GM18858 (cell line): ENCODE results near the gene SMARCD2.
A peak's percentile ranks its signal among the peaks of the same experiment; 100 is the strongest.
"Not testable (repeated sequence)": the region's sequence is repeated elsewhere in the genome, so short reads cannot be mapped to it uniquely, and the experiment has no call there.

Source experiments
- ATAC-seq: cut with Tn5 transposase; IDR thresholded peaks from one replicate; pipeline ENCODE4 v1.9.1; 2021; ENCODE audit not compliant: unreplicated experiment

Gene SMARCD2

DNA sequence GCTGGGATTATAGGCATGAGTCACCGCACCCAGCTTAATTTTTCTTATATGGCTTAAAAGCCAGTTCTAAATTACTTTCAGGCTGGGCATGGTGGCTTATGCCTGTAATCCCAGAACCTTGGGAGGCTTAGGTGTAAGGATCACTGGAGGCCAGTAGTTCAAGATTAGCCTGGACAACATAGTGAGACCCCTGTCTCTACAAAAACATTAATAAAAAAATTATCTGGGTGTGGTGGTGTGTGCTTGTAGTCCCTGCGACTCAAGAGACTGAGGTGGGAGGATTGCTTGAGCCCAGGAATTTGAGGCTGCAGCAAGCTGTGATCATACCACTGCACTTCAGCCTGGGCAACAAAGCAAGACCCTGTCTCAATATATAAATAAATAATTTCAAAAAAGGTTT is 10.8 kb upstream of the SMARCD2 start:
- ATAC-seq, result no peak

DNA sequence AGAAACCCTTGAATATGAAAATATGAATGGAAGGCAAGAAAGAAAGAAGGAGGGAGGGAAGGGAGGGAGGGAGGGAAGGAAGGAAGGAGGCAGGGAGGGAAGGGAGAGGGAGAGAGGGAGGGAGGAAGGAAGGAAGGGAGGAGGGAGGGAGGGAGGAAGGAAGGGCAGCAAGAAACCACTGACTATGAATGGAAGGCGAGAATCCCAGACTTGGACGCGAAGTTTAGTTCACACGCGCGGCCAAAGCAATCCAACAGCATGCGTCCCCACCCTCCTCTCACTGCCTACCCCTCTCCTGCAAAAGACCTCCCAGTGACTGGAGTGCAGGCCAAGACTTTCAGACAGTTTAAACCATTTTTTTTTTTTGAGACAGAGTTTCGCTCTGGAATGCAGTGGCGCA is 7.9 kb upstream of the SMARCD2 start:
- ATAC-seq, result no peak

DNA sequence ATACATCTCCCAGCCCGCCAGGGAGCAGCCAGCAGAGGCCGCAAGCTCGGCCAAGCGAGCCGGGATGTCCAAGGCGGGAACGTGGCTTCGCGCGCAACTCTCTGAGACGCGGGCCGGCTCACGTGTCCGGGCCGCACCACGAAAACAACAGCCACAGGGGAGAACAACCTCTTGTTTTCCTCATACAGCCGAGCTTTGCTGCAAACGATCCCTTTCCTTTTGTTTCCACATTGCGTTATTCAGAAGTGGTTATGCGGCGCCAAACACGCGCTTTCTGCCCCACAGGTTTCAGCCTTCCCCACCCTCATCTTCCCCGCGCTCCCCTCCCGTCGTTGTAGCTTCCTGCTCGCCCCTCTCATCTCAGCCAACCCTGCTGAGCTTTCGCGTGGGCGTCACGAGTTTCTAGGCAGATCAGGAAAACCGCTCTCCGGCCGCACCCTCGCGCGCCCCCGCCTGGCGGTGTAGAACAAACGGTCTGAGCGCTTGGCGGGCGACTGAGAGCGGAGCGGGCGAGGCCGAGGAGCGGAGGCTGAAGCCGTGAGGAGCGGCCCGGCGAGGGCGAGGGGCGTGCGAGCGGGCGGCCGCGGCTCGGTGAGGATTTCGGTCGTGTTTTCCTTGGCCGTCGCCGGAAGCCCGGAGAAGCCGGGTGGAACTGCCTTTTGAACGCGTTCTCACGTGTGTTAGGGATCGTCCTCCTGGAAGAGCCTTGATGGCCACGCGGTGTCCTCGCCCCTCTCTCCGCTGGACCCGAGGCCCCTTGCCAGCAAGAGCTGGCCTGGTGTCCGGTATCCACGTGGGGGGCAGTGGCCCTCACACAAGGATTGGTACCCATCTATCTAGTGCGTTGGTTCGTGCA is 6.6 kb upstream of the SMARCD2 start:
- no peak for ATAC-seq

DNA sequence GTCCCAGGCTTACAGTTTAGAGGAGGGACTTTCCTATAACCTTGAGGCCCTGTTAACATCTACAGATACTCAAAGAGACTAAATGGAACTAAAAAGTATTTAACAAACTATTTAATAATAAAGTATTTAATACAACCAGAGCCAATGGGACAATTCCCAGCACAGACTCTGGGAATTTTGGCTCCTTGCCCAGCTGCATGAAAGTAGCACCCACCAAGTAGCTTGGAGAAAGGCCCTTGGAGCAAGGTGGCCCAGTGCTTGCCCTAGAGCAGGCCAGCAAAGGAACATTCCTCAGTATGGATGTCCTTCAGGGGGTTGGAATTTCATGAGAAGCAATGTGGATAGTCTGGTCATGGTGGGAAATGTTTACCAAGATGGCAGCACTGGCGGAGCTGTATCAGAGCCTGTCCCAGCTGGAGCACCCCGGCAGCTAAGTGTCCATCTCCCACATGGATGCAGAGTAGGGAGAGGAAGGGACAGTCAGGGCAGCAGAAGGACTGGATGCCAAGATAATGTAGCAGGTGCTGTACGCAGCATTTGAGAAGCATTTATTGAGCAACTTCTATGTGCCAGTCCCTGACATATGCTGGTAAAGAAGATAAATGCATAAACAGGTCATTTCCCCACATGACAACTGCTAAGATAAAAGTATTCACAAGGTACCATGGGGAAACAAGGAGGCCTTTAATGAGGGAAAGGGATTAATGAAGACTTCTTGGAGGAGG is 5.2 kb upstream of the SMARCD2 start:
- no peak for ATAC-seq

DNA sequence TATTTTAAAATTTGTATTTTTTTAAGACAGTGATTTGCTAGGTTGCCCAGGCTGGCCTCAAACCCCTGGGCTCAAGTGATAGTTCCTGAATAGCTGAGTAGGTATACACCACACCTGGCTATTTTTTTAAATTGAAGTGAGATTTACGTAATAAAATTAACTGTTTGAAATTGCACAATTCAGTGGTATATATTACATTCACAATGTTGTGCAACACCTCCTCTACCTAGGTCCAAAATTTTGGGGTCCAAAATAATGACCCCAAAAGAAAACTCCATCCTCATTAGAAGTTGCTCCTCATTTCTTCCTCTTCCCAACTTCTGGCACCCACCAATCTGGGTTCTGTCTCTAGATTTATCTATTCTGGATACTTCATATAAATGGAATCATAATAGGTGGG is 3.0 kb upstream of the SMARCD2 start:
- no peak for ATAC-seq

DNA sequence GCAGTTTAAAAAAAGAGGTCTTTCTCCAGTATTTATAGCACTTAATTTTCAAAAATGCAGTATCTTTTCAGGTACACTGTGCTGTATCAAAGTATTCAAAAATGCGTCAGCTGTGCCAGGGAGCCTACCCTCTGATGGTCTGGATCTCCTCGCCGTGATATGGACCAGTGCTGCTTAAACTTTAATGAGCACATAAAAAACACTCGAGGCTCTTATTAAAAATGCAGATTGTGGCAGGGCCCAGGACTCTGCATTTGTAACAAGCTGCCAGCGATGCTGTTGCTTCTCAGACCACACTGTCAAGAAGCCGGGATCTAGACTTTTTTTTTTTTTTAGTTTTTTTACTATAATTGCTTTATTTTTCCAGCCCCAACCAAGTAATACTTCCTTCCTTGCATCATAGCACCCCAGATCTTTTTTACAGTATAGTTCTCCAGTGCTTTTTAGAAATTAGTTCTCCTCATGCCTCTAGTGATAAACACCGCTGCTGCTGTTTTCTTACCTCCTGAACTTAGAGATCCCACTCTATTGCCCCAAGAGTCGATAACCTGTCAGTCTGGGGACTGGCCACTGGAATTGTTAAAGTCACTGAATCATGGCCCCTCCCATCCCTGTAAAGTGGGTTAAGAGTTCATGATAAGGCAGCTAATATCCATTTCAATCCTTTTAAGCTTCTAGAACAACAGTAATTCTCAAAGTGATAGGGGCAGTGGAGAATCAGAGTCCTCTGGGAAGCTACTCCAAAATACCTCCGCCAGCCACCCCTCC is 1.6 kb upstream of the SMARCD2 start:
- no peak for ATAC-seq

DNA sequence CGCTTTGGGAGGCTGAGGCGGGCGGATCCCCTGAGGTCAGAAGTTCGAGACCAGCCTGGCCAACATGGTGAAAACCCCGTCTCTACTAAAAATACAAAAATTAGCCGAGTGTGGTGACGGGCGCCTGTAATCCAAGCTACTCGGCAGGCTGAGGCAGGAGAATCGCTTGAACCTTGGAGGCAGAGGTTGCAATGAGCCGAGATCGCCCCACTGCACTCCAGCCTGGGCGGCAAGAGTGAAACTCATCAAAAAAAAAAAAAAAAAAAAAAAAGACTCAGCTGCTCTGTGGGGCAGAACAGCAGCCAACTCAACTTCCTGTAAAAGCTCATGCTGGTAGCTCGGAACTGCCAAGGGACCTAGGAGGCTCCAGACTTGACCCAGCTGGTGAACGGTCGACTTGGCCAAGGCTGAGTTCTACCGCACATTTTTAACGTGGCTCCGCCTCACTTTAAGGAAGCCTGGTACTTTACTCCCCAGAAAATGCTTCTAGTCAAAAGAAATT is 953 bp upstream of the SMARCD2 start:
- ATAC-seq, result not testable (repeated sequence)

DNA sequence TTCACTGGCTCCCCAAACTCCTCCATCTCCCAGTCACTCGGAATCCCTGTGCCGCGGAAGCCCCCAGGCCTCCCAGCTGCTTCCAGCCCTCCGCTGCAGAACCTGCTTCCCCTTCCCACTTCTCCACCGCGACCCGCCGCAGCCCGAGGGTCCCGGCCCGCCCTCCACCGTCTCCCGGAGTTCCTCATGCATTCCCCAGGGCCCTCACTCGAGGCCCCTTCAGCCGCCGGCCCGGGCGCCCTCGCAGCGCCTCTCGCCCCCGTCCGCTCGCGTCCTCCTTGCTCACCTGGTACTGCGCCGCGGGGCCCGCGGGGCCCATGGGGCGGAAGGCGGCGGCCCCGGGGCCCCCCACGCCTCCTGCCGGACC is 329 bp downstream of the SMARCD2 start:
- peak; percentile 21 for ATAC-seq

DNA sequence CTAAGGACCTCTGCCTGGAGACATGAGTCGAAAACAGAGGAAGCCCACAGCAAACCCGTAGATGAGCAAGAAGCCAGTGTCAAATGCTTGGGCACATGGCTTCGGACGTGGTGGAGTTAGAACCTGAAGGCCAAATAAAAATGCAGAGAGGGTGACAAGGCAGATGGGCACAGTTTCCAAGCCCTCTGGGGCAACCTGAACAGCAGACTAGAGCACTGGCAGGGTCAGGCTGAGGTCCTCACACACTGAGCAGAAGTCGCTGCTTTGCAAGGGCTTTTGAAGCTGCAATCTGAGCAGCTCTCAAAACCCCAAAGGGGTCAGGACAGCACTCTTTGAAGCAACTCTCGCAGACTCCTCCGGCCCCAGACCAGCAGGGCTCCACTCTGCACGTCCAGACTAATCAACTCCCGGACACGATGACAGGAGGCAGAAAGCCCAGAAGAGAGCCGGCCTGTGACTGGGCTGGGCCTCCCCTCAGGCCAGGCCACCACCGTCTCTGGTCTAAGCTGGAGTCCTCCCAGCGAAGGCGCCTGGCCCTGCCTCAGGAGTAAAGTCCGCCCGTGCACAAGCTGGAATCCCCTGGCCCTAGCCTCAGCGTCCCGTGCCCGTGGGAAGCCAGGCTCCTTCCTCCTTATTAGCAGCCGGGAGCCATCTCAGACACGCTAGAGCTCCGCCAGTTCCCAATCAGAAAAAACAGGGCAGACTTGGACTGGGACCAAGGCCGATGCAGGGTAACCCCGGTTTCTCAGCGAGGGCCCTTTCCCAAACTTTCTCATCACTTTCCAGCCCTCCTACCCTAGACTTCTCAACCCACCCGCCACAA is 924 bp downstream of the SMARCD2 start:
- no peak for ATAC-seq

DNA sequence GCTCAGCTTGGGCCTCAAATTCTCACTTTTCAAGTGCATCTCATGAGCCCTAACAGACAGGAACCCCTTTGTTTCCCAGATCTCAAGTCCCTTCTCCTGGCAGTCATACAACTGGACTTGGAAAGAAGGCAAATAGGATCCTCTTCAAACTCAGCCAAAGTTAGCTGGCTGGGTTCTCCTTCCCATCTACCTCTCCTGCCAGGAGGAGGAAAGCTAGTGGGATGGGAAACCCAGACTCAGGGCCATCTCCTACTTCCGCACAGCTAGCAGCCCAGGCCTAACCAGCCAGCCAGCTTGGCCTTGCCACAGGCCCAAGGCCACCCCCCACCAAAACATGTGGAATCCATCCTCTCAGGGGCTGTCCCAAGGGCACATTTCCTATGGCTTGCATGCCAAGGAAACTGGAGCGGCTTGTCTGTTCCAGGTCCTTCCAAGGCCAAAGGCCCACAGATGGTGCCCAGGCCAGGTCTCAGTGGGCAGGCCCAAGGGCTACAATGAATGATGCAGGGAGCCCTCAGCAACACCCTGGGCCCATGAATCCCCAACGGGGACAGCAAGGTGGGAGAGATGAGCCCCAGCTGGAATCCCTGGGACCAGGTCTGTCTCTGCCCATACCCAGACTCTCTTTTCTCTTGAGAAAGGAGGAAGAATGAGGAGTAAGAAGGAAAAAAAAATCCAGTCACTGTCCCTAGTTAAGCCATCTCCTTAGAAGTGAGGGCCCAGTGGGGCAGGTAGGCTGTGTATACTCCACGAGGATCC is 1.7 kb downstream of the SMARCD2 start:
- ATAC-seq, result no peak

DNA sequence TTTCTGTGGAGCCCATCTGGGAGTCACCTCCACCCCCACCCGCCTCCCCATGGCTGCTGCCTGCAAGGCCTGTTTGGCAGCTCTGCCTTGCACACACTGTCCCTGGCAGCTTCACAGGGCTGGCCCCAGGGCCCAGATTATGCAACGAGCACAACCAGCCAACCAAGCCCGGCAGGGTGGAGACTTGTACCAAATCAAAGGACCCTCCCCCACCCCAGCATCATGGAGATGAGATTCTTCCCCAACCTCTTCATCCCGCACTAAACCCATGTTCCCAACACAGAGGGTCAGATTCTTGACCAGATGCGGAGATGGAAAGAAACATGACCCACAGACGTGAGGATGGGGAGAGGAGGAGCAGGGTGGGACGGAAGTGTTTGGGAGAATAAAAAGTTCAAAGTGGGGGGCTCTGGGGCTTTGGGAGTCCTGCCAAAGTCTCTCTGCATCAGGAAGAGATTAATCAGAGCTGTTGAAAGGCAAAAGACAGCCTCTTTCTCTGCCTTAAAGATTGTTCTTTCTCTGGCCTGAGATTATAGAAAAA is 3.8 kb downstream of the SMARCD2 start:
- ATAC-seq, result no peak

DNA sequence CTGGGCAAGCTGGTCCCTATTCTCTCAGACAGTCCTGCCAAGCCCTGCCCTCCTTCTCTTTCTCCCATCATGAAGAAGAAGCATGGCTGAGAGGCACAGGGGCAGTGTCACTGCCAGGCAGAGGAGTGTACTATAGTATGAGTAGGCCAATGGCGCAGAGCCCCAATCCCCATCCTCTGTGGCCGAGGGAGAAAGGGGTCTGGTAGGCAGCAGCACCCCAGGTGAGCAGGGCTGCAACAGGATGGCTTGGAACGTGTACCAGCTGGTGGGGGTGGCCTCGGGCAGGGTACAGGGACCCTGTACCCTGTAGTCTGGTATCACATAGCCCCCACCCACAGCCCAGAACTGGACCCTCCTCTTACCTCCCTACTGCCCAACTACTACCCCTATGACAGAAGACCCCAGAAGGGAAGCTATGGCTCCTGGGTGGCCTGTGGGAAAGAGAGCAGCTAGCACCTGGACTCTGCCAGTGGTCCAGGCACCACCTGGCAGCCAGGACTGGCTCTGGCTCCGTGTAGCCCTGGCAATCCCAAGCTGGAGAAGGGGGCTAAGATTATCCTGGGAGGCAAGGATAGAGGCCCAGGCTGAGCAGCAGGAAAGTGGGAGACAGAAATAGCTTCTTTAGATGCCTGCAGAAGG is 4.4 kb downstream of the SMARCD2 start:
- ATAC-seq, result no peak

DNA sequence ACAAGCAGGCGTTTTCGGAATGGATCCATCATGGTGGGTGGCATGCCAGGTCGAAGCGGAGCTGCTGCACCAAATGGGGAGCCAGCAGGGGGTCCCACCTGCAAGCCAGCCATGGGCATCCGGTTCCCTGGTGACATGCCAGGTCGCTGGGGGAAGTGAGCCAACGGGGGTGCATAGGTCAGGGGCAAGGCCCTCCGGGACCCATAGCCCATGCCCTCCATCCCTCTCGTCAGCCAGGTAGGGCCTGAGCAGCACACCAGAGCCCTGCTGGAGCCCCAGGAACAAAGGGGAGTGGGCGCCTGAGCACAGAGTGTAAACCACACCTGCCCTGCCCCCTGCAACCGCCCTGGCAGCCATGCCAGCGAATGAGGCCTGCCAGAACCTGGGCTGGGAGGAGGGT is 5.0 kb downstream of the SMARCD2 start:
- ATAC-seq, result no peak

DNA sequence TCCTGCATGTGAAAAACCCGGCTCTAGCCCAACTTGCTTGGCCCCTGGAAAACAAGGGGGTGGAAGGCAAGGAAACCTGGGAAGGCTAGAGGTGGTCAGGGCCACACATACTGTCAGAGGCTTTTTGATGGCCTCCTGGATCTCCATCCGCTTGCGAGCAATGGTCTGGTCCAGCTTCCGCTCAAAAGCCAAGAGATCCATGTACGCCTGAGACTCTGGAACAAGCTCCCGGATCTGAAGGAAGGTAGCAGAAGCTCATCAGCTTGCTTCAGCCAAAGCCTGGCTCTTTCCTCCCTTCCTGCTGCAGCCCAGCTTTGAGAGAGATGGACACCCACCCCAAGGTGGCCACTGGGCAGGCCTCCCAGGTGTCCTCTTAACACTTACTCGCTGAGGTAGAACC is 5.7 kb downstream of the SMARCD2 start:
- no peak for ATAC-seq

DNA sequence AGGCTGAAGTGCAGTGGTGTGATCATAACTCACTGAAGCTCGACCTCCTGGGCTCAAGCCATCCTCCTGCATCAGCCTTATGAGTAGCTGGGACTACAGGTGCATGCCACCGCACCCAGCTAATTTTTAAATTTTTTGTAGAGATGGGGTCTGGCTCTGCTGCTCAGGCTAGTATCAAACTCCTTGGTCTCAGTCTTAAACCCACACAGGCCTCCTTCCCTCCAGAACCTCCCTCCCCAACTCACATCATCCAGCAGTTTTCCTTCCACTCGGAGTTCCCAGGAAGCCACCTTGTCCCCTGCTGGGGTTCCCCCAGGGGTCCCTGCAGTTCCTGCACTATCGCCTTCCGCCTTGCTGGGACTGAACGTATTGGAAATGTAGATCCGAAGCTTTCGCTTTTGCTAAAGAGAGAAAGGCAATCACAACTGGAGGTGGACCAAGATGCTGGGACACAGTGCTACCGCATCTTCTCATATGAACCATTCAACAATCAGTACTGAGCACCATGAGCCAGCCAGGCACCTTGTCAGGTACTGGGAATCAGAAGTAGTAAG is 7.2 kb downstream of the SMARCD2 start:
- ATAC-seq, result no peak

DNA sequence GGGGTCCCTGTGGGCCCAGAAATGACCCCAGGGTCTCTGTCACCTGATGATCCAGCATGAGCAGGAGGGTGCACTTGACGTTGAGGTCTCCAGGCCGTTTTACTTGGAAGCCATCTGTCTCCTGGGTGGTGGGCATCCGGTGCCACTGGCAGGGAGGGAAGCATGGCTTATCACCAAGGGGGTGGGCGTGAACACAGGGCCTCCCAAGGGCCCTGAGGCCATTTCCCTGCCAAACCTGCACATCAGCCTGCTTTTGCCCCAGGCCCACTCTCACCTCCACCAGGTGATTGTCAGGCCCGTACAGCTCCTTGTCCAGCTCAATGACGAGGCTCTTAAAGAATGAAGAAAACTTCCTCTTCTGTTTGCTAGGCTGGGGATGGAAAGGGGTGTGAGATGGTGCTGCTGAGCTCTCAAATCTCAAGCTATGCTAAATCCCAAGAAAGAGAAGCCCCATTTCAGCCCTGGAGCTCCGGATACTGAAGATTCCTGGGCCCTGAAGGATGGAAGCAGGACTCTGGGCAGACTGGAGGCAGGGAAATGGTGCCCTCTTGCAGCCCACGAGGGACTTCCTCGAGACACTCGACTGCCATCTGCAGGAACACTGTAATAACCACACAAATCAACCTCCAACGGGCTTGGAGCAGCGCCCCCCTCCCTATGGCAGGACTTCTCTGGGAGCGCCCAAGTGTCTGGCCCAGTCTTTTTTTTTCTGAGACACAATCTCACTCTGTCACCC is 7.9 kb downstream of the SMARCD2 start:
- ATAC-seq, result peak; percentile 63

DNA sequence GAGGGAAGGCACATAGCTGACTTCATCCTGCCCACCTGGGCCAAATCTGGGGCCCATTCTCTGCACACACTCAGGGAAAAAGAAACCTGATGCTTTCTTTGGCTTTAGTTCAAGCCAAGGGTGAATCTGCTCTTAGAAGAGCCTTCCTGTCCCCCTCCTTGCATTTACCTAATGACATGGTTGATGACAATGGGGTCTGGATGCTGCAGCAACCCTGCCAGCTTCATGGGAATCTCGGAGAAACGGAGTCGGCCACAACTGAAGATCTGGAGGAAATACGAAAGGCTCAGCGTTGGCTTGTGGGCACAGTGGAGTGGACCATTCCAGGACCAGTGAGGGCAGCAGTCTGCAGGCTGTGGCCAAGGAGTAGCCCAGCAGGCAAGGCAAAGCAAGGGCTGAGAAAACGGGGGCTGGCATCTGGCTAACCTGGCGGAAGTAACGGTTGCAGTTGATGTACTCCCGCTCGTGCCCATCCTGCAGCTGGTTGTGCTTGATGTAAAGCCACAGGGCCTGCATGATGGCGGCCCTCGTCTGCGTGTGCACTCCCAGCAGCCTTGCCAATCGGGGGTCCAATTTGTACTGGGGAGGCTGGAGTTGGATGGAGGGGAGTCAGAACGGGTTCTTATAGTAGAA is 8.6 kb downstream of the SMARCD2 start:
- ATAC-seq, result no peak
